Measurements from ENCODE around the gene KHDRBS1.

- no peak for TF ChIP-seq POLR2A (IDR thresholded peaks at IDR 0.05)
- TF ChIP-seq CTCF (IDR thresholded peaks at IDR 0.05): no peak
These were observed 37.3 kb upstream of the KHDRBS1 start for GRCh38 chr1:31976401-31976800.

Measured in body of pancreas (tissue), 4 donors.